Natural killer cell treated with Interleukin-12 subunit alpha and Interleukin-12 subunit beta and Interleukin-15 and Interleukin-18, amount 100 ng/mL, for 72 hours (primary cell): Measurements from ENCODE around the gene TRIO. TPM values are rescaled to one million over a fixed set of nuclear protein-coding genes. Genes with fewer than 3 reads are reported as not detected.

Experiments
- ATAC-seq, 2 donors: fragments of 150-1000 bp; cut with Tn5 transposase in 1 of 2; sonication (Bioruptor Pico), chemical (Tn5 transposase) in 1 of 2; 2 replicates each; pipeline ENCODE4 v1.10.0; 2021
- DNase-seq: peaks from one replicate; pipeline ENCODE4 v3.0.0; 2022; ENCODE audit warnings: low spot score
- H3K27ac Mint-ChIP-seq, 2 donors: 1 replicate in 1 of 2; 2 replicates in 1 of 2; pipeline ENCODE4 v1.8.0; 2022; ENCODE audit warnings: mixed read lengths in 2 of 2, mild to moderate bottlenecking in 1 of 2, moderate library complexity in 1 of 2
- H3K27me3 Mint-ChIP-seq, 2 donors: 1 replicate in 1 of 2; 2 replicates in 1 of 2; pipeline ENCODE4 v1.8.0; 2022; ENCODE audit warnings: mixed read lengths in 2 of 2
- H3K36me3 Mint-ChIP-seq: one replicate; pipeline ENCODE4 v1.8.0; 2022; ENCODE audit warnings: mixed read lengths
- H3K4me1 Mint-ChIP-seq, 2 donors: 1 replicate in 1 of 2; 2 replicates in 1 of 2; pipeline ENCODE4 v1.8.0; 2022; ENCODE audit warnings: low read depth in 2 of 2, mixed read lengths in 2 of 2, mild to moderate bottlenecking in 1 of 2
- H3K4me3 Mint-ChIP-seq: one replicate; pipeline ENCODE4 v1.8.0; 2022; ENCODE audit warnings: mixed read lengths
- H3K9me3 Mint-ChIP-seq: 2 replicates; pipeline ENCODE4 v1.8.0; 2022; ENCODE audit warnings: mixed read lengths
- total RNA-seq, 2 donors: library from RNA; stranded (reverse); gene quantifications; one replicate each; pipeline ENCODE4 v1.2.3, GENCODE V29; 2022

Gene TRIO
- total RNA-seq, 2 donors from 2014 or later: 40.1 to 70.3 TPM

GRCh38 chr5:14331386-14331781 lies 188.2 kb downstream of the TRIO start:
- H3K9me3 Mint-ChIP-seq: no peaks in the 10 kb centered on the region
- peak; percentile 70 to 83 for ATAC-seq
- H3K4me1 Mint-ChIP-seq: peaks cover 10 to 14% of the 10 kb centered on the region in 2 donors
- no peak overlapping the region for H3K4me3 Mint-ChIP-seq
- H3K36me3 Mint-ChIP-seq: no peaks in the 10 kb centered on the region
- H3K27ac Mint-ChIP-seq: no peak overlapping the region
- DNase-seq: no peak
- no peaks in the 10 kb centered on the region for H3K27me3 Mint-ChIP-seq

- no peaks in the 10 kb centered on the region for H3K27me3 Mint-ChIP-seq
- H3K4me3 Mint-ChIP-seq: no peak overlapping the region
- no peaks in the 10 kb centered on the region for H3K36me3 Mint-ChIP-seq
- no peak overlapping the region for H3K27ac Mint-ChIP-seq
- ATAC-seq (no peak), DNase-seq (no peak)
- peaks cover 10 to 14% of the 10 kb centered on the region in 2 donors for H3K4me1 Mint-ChIP-seq
- H3K9me3 Mint-ChIP-seq: no peaks in the 10 kb centered on the region
Observed at GRCh38 chr5:14332038-14332631, 189.0 kb downstream of the TRIO start.

DNA sequence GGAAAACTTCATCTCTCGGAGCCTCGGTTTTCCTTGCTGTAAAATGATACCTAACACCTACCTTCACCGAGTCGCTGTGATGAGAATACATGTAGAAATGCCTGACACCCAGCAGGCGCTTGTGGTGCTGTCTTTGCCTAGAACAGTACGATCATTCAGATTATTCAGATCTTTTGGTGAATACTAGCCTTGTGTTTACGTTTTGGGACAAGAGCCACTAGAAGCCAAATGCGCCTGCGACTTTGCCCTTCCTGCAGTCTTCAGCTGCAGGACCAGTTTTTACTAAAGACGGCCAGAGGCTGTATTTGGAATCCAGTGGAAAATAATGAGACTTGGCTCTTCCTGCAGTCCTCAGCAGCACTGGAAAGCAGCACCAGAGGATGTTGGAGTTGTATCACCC lies 189.6 kb downstream of the TRIO start:
- no peak overlapping the region for H3K4me3 Mint-ChIP-seq
- no peaks in the 10 kb centered on the region for H3K9me3 Mint-ChIP-seq
- ATAC-seq: no peak
- H3K4me1 Mint-ChIP-seq: peaks cover 10 to 14% of the 10 kb centered on the region in 2 donors
- no peaks in the 10 kb centered on the region for H3K27me3 Mint-ChIP-seq
- DNase-seq: no peak
- H3K36me3 Mint-ChIP-seq: no peaks in the 10 kb centered on the region
- no peak overlapping the region for H3K27ac Mint-ChIP-seq

GRCh38 chr5:14337593-14337992 lies 194.5 kb downstream of the TRIO start:
- Mint-ChIP-seq H3K4me3 (no peak overlapping the region), H3K27me3 (no peaks in the 10 kb centered on the region), H3K9me3 (no peaks in the 10 kb centered on the region), H3K4me1 (peaks cover 0 to 4% of the 10 kb centered on the region in 2 donors), H3K36me3 (no peaks in the 10 kb centered on the region), H3K27ac (no peak overlapping the region)
- no peak for ATAC-seq
- no peak for DNase-seq

DNA sequence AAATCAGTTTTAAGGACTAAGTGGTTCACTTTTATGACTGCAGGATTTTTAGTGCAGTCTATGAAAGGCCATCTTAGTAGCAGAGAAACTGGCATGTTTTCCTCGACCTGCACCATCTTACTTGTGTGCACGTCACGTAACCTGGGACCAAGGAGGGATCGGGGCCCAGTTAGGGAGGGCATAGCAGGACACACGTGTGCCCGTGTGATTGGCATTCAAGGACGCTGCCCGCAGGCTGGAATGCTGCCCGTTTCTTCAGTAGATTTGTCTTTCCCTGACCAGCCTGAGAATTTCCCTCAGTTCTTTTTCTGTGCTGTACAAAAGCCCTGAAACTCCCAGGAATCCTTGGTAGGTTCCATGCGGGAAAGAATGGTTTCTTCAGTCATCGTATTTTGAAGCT lies 196.3 kb downstream of the TRIO start:
- Mint-ChIP-seq H3K27ac (no peak overlapping the region), H3K36me3 (no peaks in the 10 kb centered on the region), H3K4me1 (peaks cover 0 to 6% of the 10 kb centered on the region in 2 donors), H3K9me3 (no peaks in the 10 kb centered on the region), H3K4me3 (no peak overlapping the region), H3K27me3 (no peaks in the 10 kb centered on the region)
- DNase-seq (no peak), ATAC-seq (no peak)

- Mint-ChIP-seq H3K27me3 (no peaks in the 10 kb centered on the region), H3K4me1 (peaks cover 0 to 6% of the 10 kb centered on the region in 2 donors), H3K9me3 (no peaks in the 10 kb centered on the region), H3K4me3 (no peak overlapping the region), H3K36me3 (no peaks in the 10 kb centered on the region), H3K27ac (no peak overlapping the region)
- no peak for DNase-seq
- no peak for ATAC-seq
Observed at GRCh38 chr5:14341571-14342230, 198.6 kb downstream of the TRIO start.

- Mint-ChIP-seq H3K27ac (no peak overlapping the region), H3K36me3 (no peaks in the 10 kb centered on the region), H3K4me1 (peaks cover 0 to 6% of the 10 kb centered on the region in 2 donors)
Observed at GRCh38 chr5:14342306-14342705, 199.2 kb downstream of the TRIO start.

DNA sequence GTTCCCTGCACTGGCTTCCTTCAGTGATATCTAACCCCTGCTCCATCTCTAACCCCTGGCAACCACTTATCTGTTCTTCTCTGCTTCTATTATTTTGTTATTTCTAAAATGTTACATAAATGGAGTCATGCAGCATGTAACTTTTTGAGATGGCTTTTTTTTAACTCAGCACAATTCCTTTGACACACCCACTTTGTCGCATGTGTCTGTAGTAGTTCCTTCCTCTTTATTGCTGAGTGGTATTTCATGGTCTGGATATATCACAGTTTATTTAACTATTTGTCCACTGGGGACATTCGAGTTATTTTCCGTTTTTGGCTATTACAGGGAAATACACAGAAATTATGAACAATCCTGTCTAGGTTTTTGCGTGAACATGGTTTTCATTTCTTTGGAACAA lies 200.2 kb downstream of the TRIO start:
- ATAC-seq: no peak
- no peak overlapping the region for H3K4me3 Mint-ChIP-seq

More at GRCh38 chr5:14342306-14342705, 199.2 kb downstream of the TRIO start:
- Mint-ChIP-seq H3K9me3 (no peaks in the 10 kb centered on the region), H3K27me3 (no peaks in the 10 kb centered on the region), H3K4me3 (no peak overlapping the region)
- ATAC-seq (peak; percentile 59 to 69), DNase-seq (no peak)

DNA sequence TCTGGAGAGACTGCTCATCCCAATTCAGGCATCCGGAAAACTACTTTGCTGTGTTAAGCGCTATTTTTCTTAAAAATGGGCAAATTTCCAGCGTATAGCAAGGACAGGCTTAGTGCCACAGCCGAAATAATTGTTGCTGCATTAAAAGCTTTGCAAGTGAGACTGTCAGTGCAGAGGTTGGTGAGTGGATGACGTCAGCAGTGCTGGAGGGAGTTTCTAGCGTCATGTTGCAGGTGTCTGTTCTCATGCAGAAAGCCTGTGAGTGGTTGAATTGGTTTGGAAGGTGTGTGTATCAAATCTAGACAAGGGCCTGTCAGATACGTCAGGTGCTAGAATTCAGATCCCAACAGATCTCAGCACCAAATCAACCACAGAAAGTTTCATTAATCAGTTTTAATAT lies 204.4 kb downstream of the TRIO start:
- Mint-ChIP-seq H3K9me3 (peaks cover 5% of the 10 kb centered on the region), H3K27me3 (no peaks in the 10 kb centered on the region), H3K4me1 (peaks cover 0 to 5% of the 10 kb centered on the region in 2 donors), H3K27ac (no peak overlapping the region), H3K4me3 (no peak overlapping the region), H3K36me3 (no peaks in the 10 kb centered on the region)
- ATAC-seq: no peak
- DNase-seq: no peak

More for the DNA sequence above, 200.2 kb downstream of the TRIO start:
- DNase-seq: no peak
- no peaks in the 10 kb centered on the region for H3K27me3 Mint-ChIP-seq
- H3K9me3 Mint-ChIP-seq: no peaks in the 10 kb centered on the region
- H3K27ac Mint-ChIP-seq: no peak overlapping the region
- H3K36me3 Mint-ChIP-seq: no peaks in the 10 kb centered on the region
- H3K4me1 Mint-ChIP-seq: peaks cover 0 to 6% of the 10 kb centered on the region in 2 donors

GRCh38 chr5:14348142-14348541 lies 205.0 kb downstream of the TRIO start:
- Mint-ChIP-seq H3K27me3 (no peaks in the 10 kb centered on the region), H3K36me3 (no peaks in the 10 kb centered on the region), H3K27ac (no peak overlapping the region), H3K9me3 (peaks cover 5% of the 10 kb centered on the region), H3K4me3 (no peak overlapping the region), H3K4me1 (peaks cover 0 to 3% of the 10 kb centered on the region in 2 donors)
- DNase-seq (no peak), ATAC-seq (no peak)

GRCh38 chr5:14349029-14349428 lies 205.9 kb downstream of the TRIO start:
- ATAC-seq (no peak), DNase-seq (no peak)
- H3K4me1 Mint-ChIP-seq: peaks cover 0 to 3% of the 10 kb centered on the region in 2 donors
- H3K27me3 Mint-ChIP-seq: no peaks in the 10 kb centered on the region
- peaks cover 5% of the 10 kb centered on the region for H3K9me3 Mint-ChIP-seq
- no peaks in the 10 kb centered on the region for H3K36me3 Mint-ChIP-seq
- H3K4me3 Mint-ChIP-seq: no peak overlapping the region
- no peak overlapping the region for H3K27ac Mint-ChIP-seq

- Mint-ChIP-seq H3K9me3 (peaks cover 5% of the 10 kb centered on the region), H3K27ac (no peak overlapping the region), H3K36me3 (no peaks in the 10 kb centered on the region), H3K4me1 (peaks cover 2 to 3% of the 10 kb centered on the region in 2 donors), H3K27me3 (no peaks in the 10 kb centered on the region), H3K4me3 (no peak overlapping the region)
- no peak for ATAC-seq
- no peak for DNase-seq
Observed at GRCh38 chr5:14351086-14351661, 208.0 kb downstream of the TRIO start.

DNA sequence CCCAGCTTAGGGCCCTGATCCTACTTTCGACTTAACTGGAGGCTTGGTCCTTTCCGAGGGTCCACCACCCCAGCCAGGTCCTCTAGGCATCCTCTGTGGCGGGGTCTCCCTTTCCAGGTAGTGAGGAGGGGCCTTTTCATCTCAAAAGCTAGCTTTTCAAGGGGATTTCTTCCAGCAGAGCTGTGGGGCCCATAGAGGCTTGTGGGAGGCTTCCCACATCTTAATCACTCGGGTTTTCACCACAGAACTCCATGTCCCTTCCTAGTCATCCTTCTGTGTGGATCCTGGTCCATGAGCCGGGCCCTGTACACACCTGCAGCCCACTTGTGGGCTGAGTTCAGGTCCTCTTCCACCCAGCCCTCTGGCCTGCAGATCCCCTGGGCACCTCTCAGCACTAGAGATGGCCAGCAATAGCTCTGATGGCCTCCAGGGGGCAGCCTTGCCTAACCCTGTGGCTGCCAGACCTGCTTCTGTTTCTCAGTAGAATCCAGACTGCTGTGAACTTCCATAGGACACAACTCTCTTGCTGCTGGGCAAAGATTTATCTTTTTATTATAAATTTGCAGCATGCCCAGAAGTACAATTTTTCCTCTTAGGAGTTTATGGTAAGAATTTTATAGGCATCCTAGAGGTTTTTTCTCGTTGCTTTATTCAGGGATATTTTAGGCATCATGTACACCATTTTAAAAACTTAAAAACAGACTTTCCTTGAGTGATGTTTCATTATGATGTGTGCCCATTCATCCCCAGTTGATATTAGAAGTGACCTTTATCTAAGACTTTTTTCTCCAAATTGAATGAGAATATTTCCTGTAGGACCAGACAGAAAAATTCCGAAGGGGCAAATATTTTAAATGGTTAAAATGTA lies 208.9 kb downstream of the TRIO start:
- Mint-ChIP-seq H3K9me3 (peaks cover 5% of the 10 kb centered on the region), H3K4me1 (peaks cover 3 to 8% of the 10 kb centered on the region in 2 donors), H3K4me3 (no peak overlapping the region), H3K27ac (no peak overlapping the region), H3K36me3 (no peaks in the 10 kb centered on the region), H3K27me3 (no peaks in the 10 kb centered on the region)
- ATAC-seq: peak; percentile 75 to 87
- DNase-seq: peak; percentile 68
